HG03565 (cell line): ENCODE data around the gene JAZF1.

Source experiments
- ATAC-seq: cut with Tn5 transposase; IDR thresholded peaks from one replicate; pipeline ENCODE4 v1.9.1; 2021; ENCODE audit warnings: mild to moderate bottlenecking, moderate library complexity; ENCODE audit not compliant: unreplicated experiment

The JAZF1 gene

GRCh38 chr7:28112012-28112411 lies 68.6 kb downstream of the JAZF1 start:
- no peak for ATAC-seq

- no peak for ATAC-seq
These were observed 70.1 kb downstream of the JAZF1 start for GRCh38 chr7:28110427-28111012.

GRCh38 chr7:28108747-28109146 lies 71.8 kb downstream of the JAZF1 start:
- no peak for ATAC-seq

- ATAC-seq: no peak
These were observed 72.6 kb downstream of the JAZF1 start for GRCh38 chr7:28107960-28108359.

GRCh38 chr7:28106321-28106829 lies 74.2 kb downstream of the JAZF1 start:
- ATAC-seq: no peak

- ATAC-seq: no peak
These were observed 75.4 kb downstream of the JAZF1 start for GRCh38 chr7:28105234-28105633.

GRCh38 chr7:28104811-28105210 lies 75.8 kb downstream of the JAZF1 start:
- no peak for ATAC-seq

GRCh38 chr7:28104041-28104541 lies 76.5 kb downstream of the JAZF1 start:
- ATAC-seq: no peak

GRCh38 chr7:28102797-28103196 lies 77.8 kb downstream of the JAZF1 start:
- no peak for ATAC-seq

- no peak for ATAC-seq
These were observed 83.9 kb downstream of the JAZF1 start for GRCh38 chr7:28096713-28097112.

GRCh38 chr7:28095231-28095630 lies 85.4 kb downstream of the JAZF1 start:
- no peak for ATAC-seq

GRCh38 chr7:28093623-28094232 lies 86.9 kb downstream of the JAZF1 start:
- no peak for ATAC-seq

- no peak for ATAC-seq
These were observed 89.4 kb downstream of the JAZF1 start for GRCh38 chr7:28091190-28091589.

- ATAC-seq: no peak
These were observed 91.5 kb downstream of the JAZF1 start for GRCh38 chr7:28088901-28089714.

GRCh38 chr7:28088032-28088431 lies 92.6 kb downstream of the JAZF1 start:
- ATAC-seq: no peak

GRCh38 chr7:28086198-28086597 lies 94.4 kb downstream of the JAZF1 start:
- no peak for ATAC-seq

- no peak for ATAC-seq
These were observed 96.3 kb downstream of the JAZF1 start for GRCh38 chr7:28083998-28084985.

GRCh38 chr7:28083164-28083997 lies 97.2 kb downstream of the JAZF1 start:
- no peak for ATAC-seq

GRCh38 chr7:28082071-28082470 lies 98.5 kb downstream of the JAZF1 start:
- no peak for ATAC-seq

GRCh38 chr7:28081016-28081415 lies 99.6 kb downstream of the JAZF1 start:
- ATAC-seq: no peak
